ENCODE measurements around the gene DNAH8.

The DNAH8 gene

GRCh38 chr6:38749473-38749872 is 34.4 kb downstream of the DNAH8 start:
- no peaks in the 10 kb centered on the region for H3K79me2 ChIP-seq (ENCODE audit: low read length)
- H3K27ac ChIP-seq (ENCODE audit: low read length): no peak overlapping the region
- H4K20me1 ChIP-seq (ENCODE audit: insufficient read depth, low read length): no peaks in the 10 kb centered on the region
- no peaks in the 10 kb centered on the region for H3K4me1 ChIP-seq (ENCODE audit: low read length)
- no peak overlapping the region for H3K9ac ChIP-seq (ENCODE audit: low read length)
- peaks cover 25% of the 10 kb centered on the region for H3K27me3 ChIP-seq (ENCODE audit: low read depth, low read length)
- H3K36me3 ChIP-seq (replicated peaks; ENCODE audit: low read depth, low read length): no peaks in the 10 kb centered on the region
- no peaks in the 10 kb centered on the region for H3K9me3 ChIP-seq (ENCODE audit: insufficient read depth, low read length)
- no peak overlapping the region for H3K4me2 ChIP-seq (ENCODE audit: low read length)
- no peak overlapping the region for H2AFZ ChIP-seq (ENCODE audit: low read depth, low read length)
- H3K4me3 ChIP-seq (ENCODE audit: low read length): no peak overlapping the region
- TF ChIP-seq CTCF (IDR thresholded peaks at IDR 0.05; ENCODE audit: low read depth, low read length): no peak
- no peak for TF ChIP-seq EZH2phosphoT487 (IDR thresholded peaks at IDR 0.05; ENCODE audit: low read depth)

- Histone ChIP-seq H3K9ac (ENCODE audit: low read length) (no peak overlapping the region), H4K20me1 (ENCODE audit: insufficient read depth, low read length) (no peaks in the 10 kb centered on the region), H3K27ac (ENCODE audit: low read length) (no peak overlapping the region), H3K36me3 (replicated peaks; ENCODE audit: low read depth, low read length) (no peaks in the 10 kb centered on the region), H3K4me1 (ENCODE audit: low read length) (no peaks in the 10 kb centered on the region), H3K4me3 (ENCODE audit: low read length) (no peak overlapping the region), H3K4me2 (ENCODE audit: low read length) (no peak overlapping the region), H3K27me3 (ENCODE audit: low read depth, low read length) (peaks cover 11% of the 10 kb centered on the region), H2AFZ (ENCODE audit: low read depth, low read length) (no peak overlapping the region), H3K79me2 (ENCODE audit: low read length) (no peaks in the 10 kb centered on the region), H3K9me3 (ENCODE audit: insufficient read depth, low read length) (no peaks in the 10 kb centered on the region)
- TF ChIP-seq EZH2phosphoT487 (IDR thresholded peaks at IDR 0.05; ENCODE audit: low read depth) (no peak), CTCF (IDR thresholded peaks at IDR 0.05; ENCODE audit: low read depth, low read length) (no peak)
Measured at GRCh38 chr6:38750968-38751615, 36.0 kb downstream of the DNAH8 start.

GRCh38 chr6:38753707-38754106 is 38.6 kb downstream of the DNAH8 start:
- no peak overlapping the region for H3K27ac ChIP-seq (ENCODE audit: low read length)
- H3K9me3 ChIP-seq (ENCODE audit: insufficient read depth, low read length): no peaks in the 10 kb centered on the region
- H3K9ac ChIP-seq (ENCODE audit: low read length): no peak overlapping the region

GRCh38 chr6:38755207-38755606 is 40.1 kb downstream of the DNAH8 start:
- H3K27ac ChIP-seq (ENCODE audit: low read length): no peak overlapping the region
- no peak overlapping the region for H3K9ac ChIP-seq (ENCODE audit: low read length)
- no peaks in the 10 kb centered on the region for H3K4me1 ChIP-seq (ENCODE audit: low read length)
- no peaks in the 10 kb centered on the region for H3K27me3 ChIP-seq (ENCODE audit: low read depth, low read length)
- no peak overlapping the region for H3K4me3 ChIP-seq (ENCODE audit: low read length)
- H3K36me3 ChIP-seq (replicated peaks; ENCODE audit: low read depth, low read length): no peaks in the 10 kb centered on the region
- TF ChIP-seq CTCF (IDR thresholded peaks at IDR 0.05; ENCODE audit: low read depth, low read length): no peak
- no peak for TF ChIP-seq EZH2phosphoT487 (IDR thresholded peaks at IDR 0.05; ENCODE audit: low read depth)
- no peak overlapping the region for H2AFZ ChIP-seq (ENCODE audit: low read depth, low read length)
- H3K79me2 ChIP-seq (ENCODE audit: low read length): no peaks in the 10 kb centered on the region
- no peaks in the 10 kb centered on the region for H4K20me1 ChIP-seq (ENCODE audit: insufficient read depth, low read length)
- no peak overlapping the region for H3K4me2 ChIP-seq (ENCODE audit: low read length)
- no peaks in the 10 kb centered on the region for H3K9me3 ChIP-seq (ENCODE audit: insufficient read depth, low read length)

More at GRCh38 chr6:38753707-38754106, 38.6 kb downstream of the DNAH8 start:
- H3K4me3 ChIP-seq (ENCODE audit: low read length): no peak overlapping the region
- no peak overlapping the region for H3K4me2 ChIP-seq (ENCODE audit: low read length)
- no peaks in the 10 kb centered on the region for H3K36me3 ChIP-seq (replicated peaks; ENCODE audit: low read depth, low read length)
- no peak for TF ChIP-seq EZH2phosphoT487 (IDR thresholded peaks at IDR 0.05; ENCODE audit: low read depth)
- TF ChIP-seq CTCF (IDR thresholded peaks at IDR 0.05; ENCODE audit: low read depth, low read length): no peak
- H3K79me2 ChIP-seq (ENCODE audit: low read length): no peaks in the 10 kb centered on the region
- no peak overlapping the region for H2AFZ ChIP-seq (ENCODE audit: low read depth, low read length)
- no peaks in the 10 kb centered on the region for H3K27me3 ChIP-seq (ENCODE audit: low read depth, low read length)
- no peaks in the 10 kb centered on the region for H3K4me1 ChIP-seq (ENCODE audit: low read length)
- no peaks in the 10 kb centered on the region for H4K20me1 ChIP-seq (ENCODE audit: insufficient read depth, low read length)

Measured in OCI-LY3 (cell line).